ENCODE data around the gene PTPRD.
"Not testable (repeated sequence)": the region's sequence is repeated elsewhere in the genome, so short reads cannot be mapped to it uniquely, and the experiment has no call there.

PTPRD gene

GRCh38 chr9:9950813-9951212, 662.0 kb downstream of the PTPRD start:
- no peak for DNase-seq

GRCh38 chr9:9949978-9950377, 662.8 kb downstream of the PTPRD start:
- DNase-seq, result no peak

- no peak for DNase-seq
These were observed 663.4 kb downstream of the PTPRD start for GRCh38 chr9:9949368-9949767.

GRCh38 chr9:9945966-9946365, 666.8 kb downstream of the PTPRD start:
- DNase-seq, result no peak

DNA sequence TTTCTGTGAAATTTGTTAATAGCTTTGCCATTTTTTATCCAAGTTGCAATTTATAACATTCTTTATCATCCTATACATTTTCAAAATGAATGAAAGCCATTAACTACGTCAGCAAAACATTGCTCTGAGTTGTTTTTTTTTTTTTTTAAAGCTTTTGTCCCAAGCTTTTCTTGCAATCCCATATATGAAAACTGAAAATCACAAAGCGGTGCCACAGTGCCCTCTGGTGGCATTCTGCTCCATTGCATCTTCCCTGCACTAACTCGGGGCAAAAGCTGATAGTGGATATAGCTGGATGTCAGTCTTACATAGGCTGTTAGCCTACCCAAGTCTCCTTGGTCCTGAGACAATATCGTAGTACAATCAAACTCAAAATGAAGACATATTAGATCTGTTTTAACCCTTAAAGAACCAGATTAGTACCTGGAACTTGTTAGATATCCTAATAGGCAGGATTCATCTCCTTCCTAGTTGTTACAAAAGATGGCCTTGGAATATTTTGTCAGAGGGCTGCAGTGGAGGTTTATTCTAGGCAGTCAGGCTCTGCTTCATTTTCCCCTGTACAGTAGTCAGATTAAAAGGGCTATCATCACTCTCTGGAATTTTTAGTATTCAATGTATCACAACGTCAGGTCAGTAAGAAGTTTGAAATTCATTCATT, 669.9 kb downstream of the PTPRD start:
- DNase-seq, result no peak

DNA sequence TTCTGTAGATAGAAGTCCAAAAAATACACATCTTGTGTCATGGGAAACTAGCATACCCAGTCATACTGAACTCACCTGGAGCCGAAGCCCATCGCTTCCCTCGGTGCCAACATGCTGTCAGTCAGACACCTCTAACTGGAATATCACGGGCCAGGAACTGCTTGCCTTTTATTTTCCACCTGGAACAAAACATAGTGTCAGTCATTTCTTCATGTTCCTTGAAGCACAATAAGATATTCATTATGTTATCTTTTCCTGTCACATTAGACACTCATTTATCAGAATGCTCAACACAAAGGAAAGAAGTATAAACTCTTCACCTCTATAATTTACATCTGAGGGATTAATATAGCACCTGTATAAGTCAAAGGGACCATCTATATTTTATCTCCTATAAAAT, 674.4 kb downstream of the PTPRD start:
- no peak for DNase-seq

DNA sequence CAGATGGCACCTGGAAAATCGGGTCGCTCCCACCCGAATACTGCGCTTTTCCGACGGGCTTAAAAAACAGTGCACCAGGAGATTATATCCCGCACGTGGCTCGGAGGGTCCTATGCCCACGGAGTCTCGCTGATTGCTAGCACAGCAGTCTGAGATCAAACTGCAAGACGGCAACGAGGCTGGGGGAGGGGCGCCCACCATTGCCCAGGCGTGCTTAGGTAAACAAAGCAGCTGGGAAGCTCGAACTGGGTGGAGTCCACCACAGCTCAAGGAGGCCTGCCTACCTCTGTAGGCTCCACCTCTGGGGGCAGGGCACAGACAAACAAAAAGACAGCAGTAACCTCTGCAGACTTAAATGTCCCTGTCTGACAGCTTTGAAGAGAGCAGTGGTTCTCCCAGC, 681.3 kb downstream of the PTPRD start:
- not testable (repeated sequence) for DNase-seq

DNA sequence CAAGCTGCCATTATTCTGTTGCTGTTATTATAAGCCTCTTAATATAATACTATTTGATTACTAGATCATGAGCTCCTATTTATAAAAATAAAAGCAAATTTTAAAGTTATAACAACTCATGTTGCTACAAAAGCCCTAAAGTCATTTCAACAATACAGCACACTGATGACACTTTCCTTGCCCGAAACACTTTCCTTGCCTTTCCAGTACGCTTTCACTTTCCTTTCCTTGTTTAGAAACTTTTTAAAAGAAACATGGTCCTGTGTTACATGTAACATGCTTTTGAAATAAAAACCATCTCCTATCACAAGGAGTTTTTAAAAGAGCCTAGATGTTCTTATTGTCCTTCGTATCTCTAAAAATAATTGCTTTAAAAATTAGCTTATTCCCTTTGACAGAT, 688.4 kb downstream of the PTPRD start:
- no peak for DNase-seq

GRCh38 chr9:9921805-9922204, 691.0 kb downstream of the PTPRD start:
- no peak for DNase-seq

- DNase-seq, result no peak
These were observed 692.3 kb downstream of the PTPRD start for GRCh38 chr9:9920425-9921060.

DNA sequence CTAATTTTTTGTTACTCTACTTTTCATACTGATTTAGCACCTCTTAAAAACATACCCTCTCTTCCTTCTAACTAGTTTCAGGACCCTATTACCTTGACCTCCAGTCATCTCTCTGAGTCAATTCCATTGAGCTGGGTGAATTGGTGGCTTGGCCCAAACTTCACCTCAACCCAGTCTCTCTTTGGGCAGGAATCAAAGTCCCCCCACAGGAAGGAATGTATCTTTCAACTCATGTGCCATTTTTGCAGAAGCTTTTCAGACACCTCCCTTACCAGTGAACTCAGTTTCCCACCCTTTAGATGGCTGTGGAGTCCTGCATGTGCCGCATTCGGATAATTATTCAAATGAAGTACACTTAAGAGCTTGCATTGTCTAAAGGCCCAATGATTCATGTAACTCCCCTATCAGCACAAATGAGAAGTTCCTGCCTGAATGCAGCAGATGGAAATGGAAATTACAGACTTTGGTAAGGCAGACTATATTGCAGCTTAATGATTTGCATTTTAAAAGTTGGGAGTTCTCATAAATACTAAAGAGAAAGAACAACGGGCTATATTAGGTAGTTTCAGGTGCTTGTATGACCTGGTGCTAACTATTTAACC, 693.5 kb downstream of the PTPRD start:
- no peak for DNase-seq

DNA sequence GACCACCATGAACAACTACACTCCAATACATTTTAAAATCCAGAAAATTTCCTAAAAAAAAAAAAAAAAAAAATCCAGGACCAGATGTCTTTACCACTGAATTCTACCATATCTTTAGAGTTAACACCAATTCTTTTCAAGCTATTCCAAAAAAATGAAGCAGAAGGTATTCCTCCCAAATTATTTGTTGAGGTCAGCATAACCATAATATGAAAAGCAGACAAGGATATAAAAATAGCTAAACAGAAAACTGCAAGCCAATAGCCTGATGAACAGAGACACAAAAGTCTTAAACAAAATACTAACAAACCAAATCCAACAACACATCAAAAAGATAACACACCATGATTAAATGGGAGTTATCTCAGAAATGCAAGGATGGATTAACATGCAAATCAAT, 695.4 kb downstream of the PTPRD start:
- no peak for DNase-seq

- DNase-seq, result no peak
These were observed 698.6 kb downstream of the PTPRD start for GRCh38 chr9:9914174-9914573.

DNA sequence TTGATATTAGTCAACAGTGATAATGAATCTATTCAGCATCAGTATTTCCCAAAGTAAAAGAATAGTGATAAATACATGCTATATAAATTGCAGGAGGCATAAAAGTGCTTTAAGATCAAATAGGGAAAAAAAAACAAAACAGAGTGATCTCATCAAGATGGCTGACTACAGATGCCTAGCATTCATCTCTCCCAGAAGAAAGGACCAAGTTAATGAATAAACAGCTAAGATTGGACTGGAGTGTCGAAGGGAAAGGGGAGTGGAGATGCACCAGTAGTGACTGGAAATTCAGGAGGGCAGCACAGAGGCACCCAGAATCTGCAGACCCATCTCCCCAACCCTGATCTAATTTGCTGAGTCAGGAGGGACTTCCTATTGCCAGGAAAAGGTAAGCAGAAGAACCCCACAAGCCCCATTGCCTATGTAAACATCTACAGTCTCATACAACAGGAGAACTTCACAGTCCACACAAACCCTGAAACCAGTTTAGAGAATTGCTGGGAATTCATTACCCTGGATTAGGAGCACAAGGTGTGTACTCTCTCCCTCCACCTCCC, 699.4 kb downstream of the PTPRD start:
- no peak for DNase-seq

DNA sequence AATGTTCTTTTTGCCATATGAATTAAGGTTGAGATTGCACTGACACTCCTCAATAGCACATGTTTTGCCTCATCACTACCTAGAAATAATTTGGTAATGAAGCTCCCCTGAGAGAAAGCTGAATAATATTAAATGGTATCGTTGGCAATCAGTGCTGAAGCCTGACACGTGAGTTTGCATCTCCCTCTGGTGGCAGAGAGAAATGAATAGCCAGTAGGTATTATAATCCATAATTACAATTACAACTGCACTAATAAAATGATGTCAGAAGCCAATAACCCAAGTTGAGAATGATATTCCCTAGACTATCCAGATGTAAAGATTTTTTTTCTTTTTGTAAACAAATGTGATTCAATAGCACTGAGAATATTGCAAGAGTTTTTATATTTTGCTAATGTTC, 700.3 kb downstream of the PTPRD start:
- DNase-seq, result no peak

DNA sequence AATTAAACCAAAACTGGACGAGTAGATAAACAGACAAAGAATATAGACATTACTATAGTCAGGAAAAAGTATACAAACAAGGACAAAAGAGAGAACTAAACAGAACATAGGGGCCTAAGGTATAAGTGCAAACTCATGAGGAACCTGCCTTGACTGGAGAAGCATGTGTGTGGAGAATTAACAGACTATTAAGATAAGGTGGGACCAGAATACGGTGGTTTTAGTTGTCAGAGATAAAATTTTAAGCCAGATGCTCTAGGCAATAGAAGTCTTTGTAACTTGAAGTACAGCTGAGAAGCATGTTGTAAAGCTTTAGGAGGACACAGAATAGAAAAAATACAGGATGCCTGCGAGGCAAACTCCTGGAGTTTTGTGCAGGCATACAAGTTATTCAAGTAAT, 707.1 kb downstream of the PTPRD start:
- no peak for DNase-seq

- DNase-seq, result no peak
These were observed 708.8 kb downstream of the PTPRD start for GRCh38 chr9:9904041-9904440.

DNA sequence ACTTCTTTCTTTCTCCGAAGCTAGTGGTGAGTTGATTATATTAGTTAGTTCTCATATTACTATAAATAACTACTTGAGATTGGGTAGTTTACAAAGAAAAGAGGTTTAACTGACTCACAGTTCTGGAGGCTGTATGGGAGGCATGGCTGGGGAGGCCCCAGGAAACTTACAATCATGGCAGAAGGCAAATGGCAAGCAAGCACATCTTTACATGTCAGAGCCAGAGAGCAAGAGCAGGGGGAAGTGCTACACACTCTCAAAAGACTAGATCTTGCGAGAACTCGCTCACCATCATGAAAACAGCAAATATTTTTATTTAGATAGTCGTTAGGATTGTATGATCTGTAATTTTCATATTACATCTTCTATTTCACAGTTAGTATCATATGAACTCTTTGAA, 711.2 kb downstream of the PTPRD start:
- no peak for DNase-seq

DNA sequence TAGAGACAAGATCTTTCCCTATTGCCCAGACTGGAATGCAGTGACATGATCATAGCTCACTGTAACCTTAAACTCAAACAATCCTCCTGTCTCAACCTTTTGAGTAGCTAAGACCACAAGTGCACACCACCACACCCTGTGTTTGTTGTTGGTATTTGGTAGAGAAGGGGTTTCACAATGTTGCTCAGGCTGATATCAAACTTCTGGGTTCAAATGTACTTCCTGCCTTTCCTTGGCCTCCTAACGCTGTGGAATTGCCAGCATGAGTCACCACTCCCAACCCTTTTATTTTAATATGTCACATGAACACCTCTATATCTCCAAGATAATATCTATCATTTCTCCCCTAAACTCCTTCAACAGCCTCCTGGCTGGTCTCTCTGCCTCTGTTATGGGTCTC, 719.0 kb downstream of the PTPRD start:
- DNase-seq, result no peak

DNA sequence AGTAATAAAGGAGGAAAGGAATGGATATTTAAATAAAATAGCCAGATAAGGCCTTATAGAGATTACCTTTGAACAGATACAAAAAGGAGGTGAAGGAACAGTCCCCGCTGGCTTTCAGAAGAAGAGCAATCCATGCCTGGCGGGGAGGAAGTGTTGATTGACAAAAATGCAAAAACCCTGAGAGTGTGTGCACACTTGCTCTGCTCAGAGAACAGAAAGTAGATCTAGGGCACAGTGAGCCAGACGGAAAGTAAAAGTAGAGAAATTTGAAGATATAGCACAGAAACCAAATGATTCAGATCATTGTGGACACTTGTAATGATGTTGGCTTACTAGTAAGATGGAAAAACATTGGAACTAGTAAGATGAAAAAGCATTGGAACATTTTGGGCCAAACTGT, 720.6 kb downstream of the PTPRD start:
- DNase-seq, result no peak

- DNase-seq, result no peak
These were observed 731.1 kb downstream of the PTPRD start for GRCh38 chr9:9881692-9882091.

DNA sequence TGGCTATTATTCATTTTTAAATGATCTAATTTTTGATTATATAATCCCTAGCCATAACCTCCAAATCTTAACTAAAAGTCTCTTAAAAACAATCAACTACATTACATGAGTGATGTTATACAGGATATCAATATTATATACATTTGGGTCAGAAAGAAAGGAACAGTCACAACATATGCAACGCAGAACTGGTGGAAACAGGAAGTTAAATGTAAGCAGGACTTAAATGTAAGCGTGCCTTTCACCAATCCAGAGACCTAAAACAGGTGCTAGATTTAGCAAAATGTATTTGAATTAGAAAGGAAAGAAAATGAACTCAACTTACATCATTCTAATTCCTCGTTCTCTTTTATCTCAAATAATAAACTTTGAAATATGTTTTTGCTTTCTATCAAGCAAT, 738.5 kb downstream of the PTPRD start:
- no peak for DNase-seq

DNA sequence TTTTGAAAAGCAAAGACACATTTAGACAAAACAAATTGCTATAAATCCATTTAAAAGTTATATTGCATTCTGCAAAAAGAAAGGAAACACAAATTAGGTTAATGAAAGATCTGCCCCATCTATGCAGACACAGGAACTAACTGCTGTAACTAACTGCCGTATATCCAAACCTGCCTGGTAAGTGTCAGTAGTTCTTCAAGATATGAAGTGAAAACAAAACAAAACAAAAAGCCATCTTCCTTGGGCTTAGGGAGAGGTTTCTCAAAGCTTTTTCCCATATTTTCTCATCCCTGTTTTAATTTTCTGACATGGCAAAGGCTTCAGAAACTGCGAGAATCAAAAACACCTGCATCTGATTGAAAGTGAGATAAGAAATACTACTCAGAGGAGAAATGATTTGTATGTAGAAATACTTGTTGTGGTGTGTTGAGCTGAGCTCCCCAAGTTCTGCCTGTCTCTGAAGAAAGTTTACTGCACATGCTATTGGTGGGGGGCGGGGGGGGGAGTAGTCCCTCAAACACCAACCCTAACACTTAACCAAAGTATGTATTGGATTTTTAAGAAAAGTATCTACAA, 750.5 kb downstream of the PTPRD start:
- no peak for DNase-seq

Data from effector CD8-positive, alpha-beta T cell (primary cell).